Measurements from ENCODE around the gene ACVR2B.
A peak's percentile ranks its signal among the peaks of the same experiment; 100 is the strongest.

The ACVR2B gene

DNA sequence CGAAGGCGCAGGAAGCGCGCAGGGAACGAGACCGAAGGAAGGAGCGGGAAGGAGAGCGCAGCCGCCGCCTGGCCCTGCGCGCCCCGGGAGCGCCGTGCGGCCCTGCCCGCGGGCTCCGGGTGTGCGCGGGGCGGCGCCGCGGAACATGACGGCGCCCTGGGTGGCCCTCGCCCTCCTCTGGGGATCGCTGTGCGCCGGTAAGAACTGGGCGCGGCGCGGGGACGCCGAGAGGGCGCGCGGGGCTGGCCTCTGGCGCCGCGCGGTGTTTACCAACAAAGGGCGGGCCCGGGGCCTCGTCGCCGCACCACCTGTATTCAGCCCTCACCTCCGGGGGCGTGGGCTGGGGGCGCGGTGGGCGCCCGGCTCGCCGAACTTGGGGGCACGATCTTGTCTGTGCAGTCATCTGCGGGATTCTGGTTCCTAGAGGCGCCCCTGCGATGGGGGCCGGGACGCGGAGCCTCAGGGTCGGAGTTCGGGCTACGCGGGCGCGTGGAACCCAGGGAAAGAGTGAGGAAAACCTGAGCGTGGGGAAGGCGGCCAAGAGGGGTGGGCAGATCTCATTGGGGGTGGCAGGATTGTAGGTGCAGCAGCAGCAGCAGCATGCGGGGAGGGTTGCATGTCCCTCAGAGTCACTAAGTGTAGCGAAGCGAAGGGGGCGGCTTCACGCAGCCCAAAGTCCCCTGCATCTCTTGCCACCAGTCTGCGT is 641 bp downstream of the ACVR2B start:
- H3K9me3 ChIP-seq (ENCODE audit: control insufficient read depth, insufficient read depth, low read length): no peaks in the 10 kb centered on the region; the same call in 1 of the 2 replicates
- peaks cover 18% of the 10 kb centered on the region; the same call in 1 of the 2 replicates for H3K4me1 ChIP-seq (ENCODE audit: insufficient read depth, low read length)
- no peaks in the 10 kb centered on the region for H3K36me3 ChIP-seq (ENCODE audit: insufficient read depth, low read length)
- H3K9ac ChIP-seq (ENCODE audit: low read depth, low read length): peak overlapping the region; percentile 93

DNA sequence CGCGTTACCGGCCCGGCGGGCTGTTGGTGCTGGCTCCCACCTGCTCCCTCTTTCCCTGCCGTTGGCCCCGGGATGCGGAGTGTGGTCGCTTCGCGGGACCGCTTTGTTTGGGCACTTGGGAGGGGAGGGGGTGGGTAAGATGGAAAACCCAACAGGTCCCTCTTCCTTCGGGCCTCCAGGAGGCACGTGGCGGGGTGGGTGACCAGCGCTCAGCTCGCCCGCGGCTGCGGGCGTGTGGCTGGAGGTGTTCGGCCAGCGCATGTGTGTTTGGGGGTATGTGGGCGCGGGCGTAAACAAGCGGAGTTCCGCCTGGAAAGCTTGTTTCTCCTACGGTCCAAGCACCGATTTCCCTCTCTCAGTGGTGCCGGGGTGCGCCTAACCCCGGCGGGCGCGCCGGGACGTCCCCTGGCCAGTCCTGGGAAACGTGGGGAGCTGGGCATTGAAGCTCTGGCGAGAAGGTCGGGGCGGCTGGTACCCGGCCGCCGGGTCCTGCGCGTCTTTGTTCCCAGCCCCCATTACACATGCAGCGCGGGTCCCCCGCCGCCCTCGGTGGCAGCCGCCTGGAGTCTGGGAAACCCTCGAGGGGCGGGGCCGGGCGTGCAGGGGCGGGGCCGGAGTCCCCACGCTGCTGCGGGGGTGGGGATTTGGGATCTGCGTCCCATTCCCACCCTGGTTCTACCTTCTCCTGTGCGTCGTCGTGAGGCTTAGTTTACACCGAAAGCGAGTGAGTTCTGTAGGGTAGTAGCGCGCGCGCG is 1.4 kb downstream of the ACVR2B start:
- Histone ChIP-seq H3K9ac (ENCODE audit: low read depth, low read length) (peak overlapping the region; percentile 93), H3K36me3 (ENCODE audit: insufficient read depth, low read length) (no peaks in the 10 kb centered on the region), H3K9me3 (ENCODE audit: control insufficient read depth, insufficient read depth, low read length) (no peaks in the 10 kb centered on the region; the same call in 1 of the 2 replicates)

DNA sequence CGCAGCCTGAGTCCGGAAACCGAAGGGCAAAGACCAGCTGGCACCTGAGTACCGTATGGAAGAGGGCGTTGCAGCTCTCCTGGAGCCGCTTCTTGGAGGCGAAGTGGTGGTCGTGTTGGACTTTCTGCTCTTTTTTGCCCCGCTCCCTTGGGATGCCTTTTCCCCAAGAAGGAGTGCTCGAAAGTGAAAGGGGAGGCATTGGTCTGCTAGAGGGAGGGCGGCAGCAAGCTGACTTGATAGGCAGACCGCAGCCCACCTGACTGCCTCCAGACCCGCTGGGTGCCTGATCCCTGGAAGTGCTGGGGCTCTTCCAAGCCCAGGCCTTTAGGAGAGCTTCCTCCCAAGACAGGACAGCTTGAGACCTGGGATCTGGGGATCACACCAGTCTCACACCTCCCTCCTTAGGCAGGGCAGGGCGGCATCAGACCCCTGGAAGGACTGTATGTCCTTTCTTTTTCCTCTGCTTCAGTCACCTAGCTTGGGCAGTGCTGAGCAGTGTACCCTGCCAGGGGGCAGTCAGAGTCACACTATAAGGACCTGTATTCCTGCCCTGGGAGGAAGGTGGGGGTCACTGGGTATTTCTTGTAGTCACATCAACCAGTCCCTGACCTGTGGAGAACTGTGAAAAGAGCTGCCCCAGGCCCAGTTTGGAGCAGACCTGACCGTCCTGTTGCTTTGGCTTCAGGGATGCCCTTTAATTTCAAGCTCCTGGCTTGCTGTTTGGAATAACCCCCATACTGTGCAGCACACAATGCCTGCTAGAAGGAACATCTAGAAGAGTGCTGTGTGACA is 2.1 kb downstream of the ACVR2B start:
- Histone ChIP-seq H3K4me1 (ENCODE audit: insufficient read depth, low read length) (peaks cover 18% of the 10 kb centered on the region; the same call in 1 of the 2 replicates), H3K9ac (ENCODE audit: low read depth, low read length) (peak overlapping the region; percentile 93), H3K36me3 (ENCODE audit: insufficient read depth, low read length) (no peaks in the 10 kb centered on the region), H3K9me3 (ENCODE audit: control insufficient read depth, insufficient read depth, low read length) (no peaks in the 10 kb centered on the region; the same call in 1 of the 2 replicates)

More for the DNA sequence above, 1.4 kb downstream of the ACVR2B start:
- H3K4me1 ChIP-seq (ENCODE audit: insufficient read depth, low read length): peaks cover 18% of the 10 kb centered on the region; the same call in 1 of the 2 replicates

DNA sequence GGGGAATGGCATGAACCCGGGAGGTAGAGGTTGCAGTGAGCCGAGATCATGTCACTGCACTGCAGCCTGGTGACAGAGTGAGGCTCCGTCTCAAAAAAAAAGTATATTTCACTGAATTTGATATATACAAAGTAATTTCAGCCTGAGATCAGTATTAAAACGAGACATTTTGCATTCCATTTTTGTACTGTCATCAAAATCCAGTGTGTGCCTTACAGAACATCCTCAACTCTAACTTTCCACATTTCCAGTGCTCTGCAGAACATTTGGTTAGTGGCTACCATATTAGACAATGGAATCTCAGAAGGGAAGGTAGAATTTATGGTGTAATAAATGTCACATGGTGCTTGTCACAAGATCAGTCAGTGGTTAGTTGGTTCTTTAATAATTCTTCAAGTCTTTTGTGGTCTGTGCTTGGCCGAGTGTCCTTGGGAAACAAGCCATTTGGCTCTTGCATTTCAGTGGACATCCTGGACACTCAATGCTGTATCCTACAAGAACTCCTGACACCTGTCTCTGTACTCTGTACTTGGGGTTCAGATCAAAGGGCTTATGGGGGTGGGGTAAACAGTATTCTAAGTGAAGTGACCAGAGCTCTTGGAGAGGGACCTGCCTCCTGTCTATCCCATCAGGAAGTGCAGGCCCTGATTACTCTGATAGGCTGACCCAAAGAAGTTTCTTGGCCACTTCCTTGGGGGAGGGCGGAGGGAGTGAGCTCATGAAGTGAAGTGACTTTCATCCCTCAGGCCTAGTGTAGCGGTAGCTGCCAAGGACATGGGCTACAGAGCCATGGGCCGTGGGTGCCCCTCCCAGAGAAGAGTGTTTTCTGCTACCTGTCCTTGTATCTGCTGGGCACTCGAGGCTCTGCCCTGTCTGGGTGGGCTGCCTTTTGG is 3.7 kb downstream of the ACVR2B start:
- H3K9ac ChIP-seq (ENCODE audit: low read depth, low read length): no peak overlapping the region
- no peaks in the 10 kb centered on the region; the same call in 1 of the 2 replicates for H3K9me3 ChIP-seq (ENCODE audit: control insufficient read depth, insufficient read depth, low read length)
- no peaks in the 10 kb centered on the region for H3K36me3 ChIP-seq (ENCODE audit: insufficient read depth, low read length)
- H3K4me1 ChIP-seq (ENCODE audit: insufficient read depth, low read length): peaks cover 18% of the 10 kb centered on the region; the same call in 1 of the 2 replicates

DNA sequence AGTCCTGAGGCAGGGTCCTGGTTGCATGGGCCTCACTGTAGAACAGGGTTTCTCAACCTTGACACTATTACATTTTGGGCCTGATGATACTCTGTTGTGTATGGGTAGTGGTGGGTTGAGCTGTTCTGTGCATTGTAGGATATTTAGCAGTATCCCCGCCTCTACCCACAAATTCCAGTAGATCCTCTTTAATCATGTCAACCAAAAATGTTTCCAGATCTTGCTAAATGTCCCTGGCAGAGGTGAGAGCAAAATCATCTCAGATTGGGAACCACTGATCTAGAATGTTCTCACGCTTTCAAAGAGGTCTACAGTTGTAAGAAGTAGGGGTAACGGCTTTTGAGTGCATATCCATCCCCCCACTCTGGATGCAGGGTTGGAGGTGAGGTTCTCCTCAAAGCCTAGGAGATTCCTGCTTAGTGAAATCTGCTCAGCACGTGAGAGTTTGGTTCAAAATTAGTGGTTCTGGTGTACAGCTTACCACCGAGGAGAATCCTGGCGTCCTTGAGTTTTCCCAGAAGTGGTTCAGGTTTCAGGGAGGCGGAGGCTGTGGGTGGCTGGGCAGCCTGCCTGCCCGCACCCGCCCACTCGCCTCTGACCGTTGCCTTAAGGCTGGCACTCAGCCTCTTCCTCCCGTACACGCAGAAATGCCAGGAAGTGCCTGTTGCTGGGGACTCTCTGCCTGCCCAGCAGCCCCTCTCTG is 5.3 kb downstream of the ACVR2B start:
- H3K36me3 ChIP-seq (ENCODE audit: insufficient read depth, low read length): no peaks in the 10 kb centered on the region
- no peak overlapping the region for H3K9ac ChIP-seq (ENCODE audit: low read depth, low read length)
- no peaks in the 10 kb centered on the region for H3K9me3 ChIP-seq (ENCODE audit: control insufficient read depth, insufficient read depth, low read length)
- peaks cover 18% of the 10 kb centered on the region; the same call in 1 of the 2 replicates for H3K4me1 ChIP-seq (ENCODE audit: insufficient read depth, low read length)

DNA sequence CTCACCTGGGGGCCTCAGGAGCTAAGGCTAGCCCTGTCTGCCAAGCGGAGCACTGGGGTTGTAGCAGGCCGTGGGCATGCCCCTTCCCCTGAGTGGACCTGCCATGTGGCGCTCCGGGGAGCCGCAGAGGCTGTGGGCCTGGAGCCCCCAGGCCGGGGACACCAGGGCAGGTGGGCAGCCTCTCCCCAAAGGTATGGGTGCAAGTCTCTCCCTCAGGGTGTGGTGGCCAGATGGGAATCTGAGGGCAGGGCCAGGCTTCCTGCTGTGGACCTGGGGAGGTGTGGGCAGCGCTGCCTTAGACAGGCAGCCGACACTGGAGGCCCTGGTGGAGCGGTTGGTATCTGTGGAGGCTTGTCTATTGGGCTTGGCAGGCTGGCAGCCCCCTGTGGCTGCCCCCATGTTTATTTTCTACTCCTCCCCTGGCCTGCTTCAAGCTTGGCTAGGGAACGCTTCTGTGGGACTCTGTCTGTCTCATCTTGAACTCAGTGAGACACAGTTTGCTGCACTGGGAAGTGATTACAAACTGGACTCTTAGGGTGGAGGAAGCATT is 5.9 kb downstream of the ACVR2B start:
- no peak overlapping the region for H3K9ac ChIP-seq (ENCODE audit: low read depth, low read length)
- no peaks in the 10 kb centered on the region for H3K9me3 ChIP-seq (ENCODE audit: control insufficient read depth, insufficient read depth, low read length)
- H3K4me1 ChIP-seq (ENCODE audit: insufficient read depth, low read length): peaks cover 18% of the 10 kb centered on the region; the same call in 1 of the 2 replicates
- H3K36me3 ChIP-seq (ENCODE audit: insufficient read depth, low read length): no peaks in the 10 kb centered on the region

DNA sequence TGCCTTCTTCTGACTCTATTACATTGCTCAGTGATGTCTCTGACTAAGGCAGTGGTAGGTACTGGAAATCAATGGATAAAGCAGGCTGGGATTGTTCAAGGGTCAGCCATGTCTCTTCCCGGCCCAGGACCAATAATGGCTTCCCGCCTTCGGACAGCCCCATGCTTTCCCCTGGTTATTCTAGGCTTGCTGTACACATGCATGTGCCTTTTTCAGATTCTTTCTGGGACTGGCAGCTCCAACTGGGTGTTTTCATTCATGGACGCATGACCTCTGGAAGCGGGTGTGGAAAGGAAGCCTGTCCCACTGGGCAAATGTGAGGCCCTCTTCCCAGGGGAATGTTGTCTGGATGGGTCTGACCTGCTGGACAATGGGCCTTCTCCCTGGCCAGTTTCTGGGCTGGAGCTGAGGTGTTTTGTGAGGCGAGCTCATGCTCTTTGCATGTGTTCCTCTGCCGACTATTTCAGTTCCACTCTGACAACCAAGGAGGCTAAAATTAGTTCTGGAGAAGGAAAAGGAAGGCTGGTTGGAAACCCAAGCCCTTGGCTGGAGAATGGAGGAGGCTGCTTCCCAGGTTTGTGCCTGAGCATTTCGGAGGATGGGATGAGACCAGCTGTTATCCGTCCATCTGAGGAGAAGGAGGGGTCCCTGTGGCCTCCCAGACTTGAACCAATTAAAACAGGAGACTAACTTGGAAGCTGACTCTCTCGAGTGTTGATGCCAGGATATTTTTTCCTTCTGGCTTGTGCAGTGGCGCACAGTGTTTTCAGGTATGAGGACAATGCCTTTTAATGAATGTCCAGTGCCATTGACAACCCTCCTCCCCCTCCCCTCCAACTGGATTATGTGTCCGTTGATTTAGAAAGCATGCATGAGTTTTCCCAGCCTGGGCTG is 6.9 kb downstream of the ACVR2B start:
- peaks cover 18% of the 10 kb centered on the region; the same call in 1 of the 2 replicates for H3K4me1 ChIP-seq (ENCODE audit: insufficient read depth, low read length)
- no peak overlapping the region for H3K9ac ChIP-seq (ENCODE audit: low read depth, low read length)
- no peaks in the 10 kb centered on the region for H3K36me3 ChIP-seq (ENCODE audit: insufficient read depth, low read length)
- H3K9me3 ChIP-seq (ENCODE audit: control insufficient read depth, insufficient read depth, low read length): no peaks in the 10 kb centered on the region

DNA sequence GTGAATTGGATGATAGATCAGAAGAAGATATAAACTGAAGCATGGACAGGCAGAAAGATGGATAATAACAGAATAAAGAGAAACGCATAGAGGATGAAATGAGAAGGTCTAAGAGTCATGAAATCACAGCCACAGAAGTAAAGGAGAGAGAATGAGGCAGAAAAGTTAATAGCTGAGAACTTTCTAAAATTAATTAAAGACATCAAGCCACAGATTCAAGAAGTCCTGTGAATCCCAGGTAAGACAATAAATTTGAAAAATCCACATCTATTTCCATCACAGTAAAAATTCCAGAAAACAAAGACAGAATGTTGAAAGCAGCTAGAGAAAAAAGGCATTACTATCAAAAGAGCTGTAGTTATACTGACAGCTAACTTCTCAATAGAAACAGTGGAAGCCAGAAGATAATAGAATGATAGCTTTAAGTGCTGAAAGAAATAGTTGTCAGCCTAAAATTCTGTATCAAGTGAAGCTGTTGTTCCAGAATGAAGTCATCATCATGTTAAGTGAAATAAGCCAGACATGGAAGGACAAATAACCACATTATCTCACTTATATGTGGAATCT is 12.0 kb downstream of the ACVR2B start:
- Histone ChIP-seq H3K4me1 (ENCODE audit: insufficient read depth, low read length) (no peaks in the 10 kb centered on the region), H3K9ac (ENCODE audit: low read depth, low read length) (no peak overlapping the region), H3K36me3 (ENCODE audit: insufficient read depth, low read length) (no peaks in the 10 kb centered on the region; the same call in 1 of the 2 replicates), H3K9me3 (ENCODE audit: control insufficient read depth, insufficient read depth, low read length) (peaks cover 19% of the 10 kb centered on the region)

DNA sequence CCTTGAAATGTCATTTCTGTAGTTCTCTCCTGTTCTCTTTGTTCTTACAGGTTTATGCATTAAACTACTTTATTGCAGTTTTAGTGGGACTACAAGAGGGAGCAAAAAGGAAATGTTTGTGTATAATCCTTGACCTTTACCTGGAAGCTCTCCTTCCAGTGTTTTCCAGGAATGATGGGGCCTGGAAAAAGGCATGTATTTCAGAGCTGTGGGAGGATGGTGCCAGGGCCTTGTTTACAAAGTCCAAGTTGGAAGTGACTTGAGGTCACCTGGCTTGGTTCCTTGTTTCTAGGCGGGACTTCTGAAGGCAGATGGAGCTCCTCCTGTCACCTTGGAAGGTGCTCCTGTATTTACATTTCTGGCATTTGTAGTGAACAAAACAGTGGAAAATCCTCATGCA is 15.1 kb downstream of the ACVR2B start:
- no peaks in the 10 kb centered on the region; the same call in 1 of the 2 replicates for H3K36me3 ChIP-seq (ENCODE audit: insufficient read depth, low read length)
- no peak overlapping the region for H3K9ac ChIP-seq (ENCODE audit: low read depth, low read length)
- H3K9me3 ChIP-seq (ENCODE audit: control insufficient read depth, insufficient read depth, low read length): peaks cover 21% of the 10 kb centered on the region
- no peaks in the 10 kb centered on the region for H3K4me1 ChIP-seq (ENCODE audit: insufficient read depth, low read length)

DNA sequence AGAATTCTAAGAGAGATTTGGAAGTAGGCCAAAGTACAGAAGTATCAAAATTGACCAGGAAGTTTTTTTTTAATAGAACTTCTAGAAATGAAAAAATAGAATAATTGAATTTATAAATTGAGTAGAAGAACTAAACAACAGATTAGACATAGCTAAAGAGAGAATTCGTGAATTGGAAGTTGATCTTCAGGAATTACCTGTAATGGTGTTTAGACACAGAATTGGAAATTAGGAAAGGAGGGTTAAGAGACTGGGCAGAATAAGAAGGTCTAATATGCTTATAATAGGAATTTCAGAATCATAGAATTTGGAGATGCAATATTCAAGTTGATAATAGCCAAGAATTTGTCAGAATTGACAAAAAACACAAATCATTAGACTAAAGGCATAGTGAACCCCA is 16.2 kb downstream of the ACVR2B start:
- no peaks in the 10 kb centered on the region; the same call in 1 of the 2 replicates for H3K36me3 ChIP-seq (ENCODE audit: insufficient read depth, low read length)

DNA sequence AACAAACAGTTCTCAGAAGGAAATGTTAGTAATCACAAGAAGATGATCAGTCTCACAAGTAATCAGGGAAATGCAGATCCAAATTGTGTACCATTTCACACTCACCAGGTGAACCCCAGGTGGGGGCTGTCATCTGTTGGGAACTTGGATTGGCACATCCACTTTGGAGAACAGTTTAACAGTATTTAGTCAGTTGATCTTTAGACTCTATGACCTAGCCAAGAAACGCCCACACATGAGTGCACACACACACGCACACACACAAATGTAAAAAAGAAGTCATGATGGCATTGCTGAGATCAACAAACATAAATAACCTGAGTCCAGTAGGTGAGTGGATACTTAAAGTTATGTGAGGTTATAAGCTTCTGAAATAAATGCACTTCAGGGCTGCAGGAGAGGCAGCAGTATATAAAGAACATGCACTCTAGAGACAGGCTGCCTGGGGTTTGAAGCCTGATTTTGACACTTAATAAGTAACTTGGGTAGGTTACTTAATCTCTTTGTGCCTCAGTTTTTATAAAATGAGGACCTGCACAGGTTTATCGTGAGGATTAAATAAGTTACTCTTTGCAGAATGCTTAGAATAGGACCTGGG is 17.7 kb downstream of the ACVR2B start:
- Histone ChIP-seq H3K9ac (ENCODE audit: low read depth, low read length) (no peak overlapping the region), H3K9me3 (ENCODE audit: control insufficient read depth, insufficient read depth, low read length) (peaks cover 18% of the 10 kb centered on the region), H3K4me1 (ENCODE audit: insufficient read depth, low read length) (no peaks in the 10 kb centered on the region), H3K36me3 (ENCODE audit: insufficient read depth, low read length) (no peaks in the 10 kb centered on the region; the same call in 1 of the 2 replicates)

More for the DNA sequence above, 16.2 kb downstream of the ACVR2B start:
- no peaks in the 10 kb centered on the region for H3K4me1 ChIP-seq (ENCODE audit: insufficient read depth, low read length)
- H3K9ac ChIP-seq (ENCODE audit: low read depth, low read length): no peak overlapping the region
- peaks cover 21% of the 10 kb centered on the region for H3K9me3 ChIP-seq (ENCODE audit: control insufficient read depth, insufficient read depth, low read length)

Data from ES-I3 (cell line).